ENCODE results near the gene WDR45. TPM values are rescaled to one million over a fixed set of nuclear protein-coding genes. Genes with fewer than 3 reads are reported as not detected.

The WDR45 gene
- total and polyA plus RNA-seq, 2 of the 13 experiments (the other 11 are each of a cell fraction or from before 2014, with no cell fraction given): 16.4 to 65.5 TPM

DNA sequence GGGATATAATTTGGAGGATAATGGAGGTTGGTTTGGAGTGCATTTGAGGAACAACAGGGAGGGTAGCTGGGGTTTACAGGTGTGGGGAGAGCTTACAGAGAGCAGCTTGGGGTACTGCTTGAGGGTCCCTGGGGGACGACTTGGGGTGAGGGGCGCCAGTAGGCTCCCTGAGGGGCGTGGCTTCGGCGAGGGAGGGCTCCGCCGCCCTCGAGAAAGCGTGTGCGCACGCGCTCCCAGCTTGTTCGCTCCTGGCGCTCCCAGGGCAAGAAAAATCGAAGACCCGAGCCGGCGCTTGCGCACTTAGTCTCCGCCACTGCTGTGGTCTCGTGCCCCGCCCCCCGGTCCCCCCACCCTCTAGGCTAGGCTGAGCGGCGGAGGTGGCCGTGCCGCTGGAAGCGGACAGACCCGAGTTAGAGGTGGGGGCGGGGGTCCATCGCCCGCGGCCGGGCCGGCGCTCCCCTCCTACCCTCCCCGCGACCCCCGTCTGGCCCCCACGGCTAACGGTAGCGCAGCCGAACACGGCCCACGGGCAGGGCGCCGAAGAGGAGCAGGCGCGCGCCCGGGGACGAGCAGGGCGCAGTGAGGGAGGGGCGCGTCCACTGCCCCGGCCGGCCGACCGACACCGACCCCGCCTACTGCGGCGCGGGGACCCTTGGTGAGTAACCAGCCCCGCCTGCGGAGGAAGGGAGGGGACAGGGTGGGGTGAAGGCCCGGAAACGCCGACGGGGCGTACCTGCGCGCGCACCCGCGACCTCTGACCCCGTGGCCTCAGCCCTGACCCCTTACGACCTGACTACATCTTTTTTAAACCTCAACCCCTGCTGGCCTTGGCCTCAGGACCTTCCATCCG lies 26.2 kb downstream of the WDR45 start (continued):
- TF ChIP-seq, protein P1, sequence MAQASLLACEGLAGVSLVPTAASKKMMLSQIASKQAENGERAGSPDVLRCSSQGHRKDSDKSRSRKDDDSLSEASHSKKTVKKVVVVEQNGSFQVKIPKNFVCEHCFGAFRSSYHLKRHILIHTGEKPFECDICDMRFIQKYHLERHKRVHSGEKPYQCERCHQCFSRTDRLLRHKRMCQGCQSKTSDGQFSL (CRISPR knock-in tag; IDR thresholded peaks at IDR 0.05): no peak
- no peak for TF ChIP-seq HMG20B (CRISPR knock-in tag; conservative IDR thresholded peaks at IDR 0.05)
- peak; percentile 96 for TF ChIP-seq NR2C2 (CRISPR knock-in tag; IDR thresholded peaks at IDR 0.05; ENCODE audit: borderline replicate concordance)
- TF ChIP-seq, protein P2, sequence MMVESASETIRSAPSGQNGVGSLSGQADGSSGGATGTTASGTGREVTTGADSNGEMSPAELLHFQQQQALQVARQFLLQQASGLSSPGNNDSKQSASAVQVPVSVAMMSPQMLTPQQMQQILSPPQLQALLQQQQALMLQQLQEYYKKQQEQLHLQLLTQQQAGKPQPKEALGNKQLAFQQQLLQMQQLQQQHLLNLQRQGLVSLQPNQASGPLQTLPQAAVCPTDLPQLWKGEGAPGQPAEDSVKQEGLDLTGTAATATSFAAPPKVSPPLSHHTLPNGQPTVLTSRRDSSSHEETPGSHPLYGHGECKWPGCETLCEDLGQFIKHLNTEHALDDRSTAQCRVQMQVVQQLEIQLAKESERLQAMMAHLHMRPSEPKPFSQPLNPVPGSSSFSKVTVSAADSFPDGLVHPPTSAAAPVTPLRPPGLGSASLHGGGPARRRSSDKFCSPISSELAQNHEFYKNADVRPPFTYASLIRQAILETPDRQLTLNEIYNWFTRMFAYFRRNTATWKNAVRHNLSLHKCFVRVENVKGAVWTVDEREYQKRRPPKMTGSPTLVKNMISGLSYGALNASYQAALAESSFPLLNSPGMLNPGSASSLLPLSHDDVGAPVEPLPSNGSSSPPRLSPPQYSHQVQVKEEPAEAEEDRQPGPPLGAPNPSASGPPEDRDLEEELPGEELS (CRISPR knock-in tag; IDR thresholded peaks at IDR 0.05): no peak
- TF ChIP-seq BHLHE40 (IDR thresholded peaks at IDR 0.05; ENCODE audit: low read length): no peak
- TF ChIP-seq, protein P3, sequence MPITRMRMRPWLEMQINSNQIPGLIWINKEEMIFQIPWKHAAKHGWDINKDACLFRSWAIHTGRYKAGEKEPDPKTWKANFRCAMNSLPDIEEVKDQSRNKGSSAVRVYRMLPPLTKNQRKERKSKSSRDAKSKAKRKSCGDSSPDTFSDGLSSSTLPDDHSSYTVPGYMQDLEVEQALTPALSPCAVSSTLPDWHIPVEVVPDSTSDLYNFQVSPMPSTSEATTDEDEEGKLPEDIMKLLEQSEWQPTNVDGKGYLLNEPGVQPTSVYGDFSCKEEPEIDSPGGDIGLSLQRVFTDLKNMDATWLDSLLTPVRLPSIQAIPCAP (CRISPR knock-in tag; IDR thresholded peaks at IDR 0.05; ENCODE audit: low read depth): no peak
- TF ChIP-seq ZNF788 (CRISPR knock-in tag; IDR thresholded peaks at IDR 0.05; ENCODE audit: borderline replicate concordance): no peak
- TF ChIP-seq, protein P4, sequence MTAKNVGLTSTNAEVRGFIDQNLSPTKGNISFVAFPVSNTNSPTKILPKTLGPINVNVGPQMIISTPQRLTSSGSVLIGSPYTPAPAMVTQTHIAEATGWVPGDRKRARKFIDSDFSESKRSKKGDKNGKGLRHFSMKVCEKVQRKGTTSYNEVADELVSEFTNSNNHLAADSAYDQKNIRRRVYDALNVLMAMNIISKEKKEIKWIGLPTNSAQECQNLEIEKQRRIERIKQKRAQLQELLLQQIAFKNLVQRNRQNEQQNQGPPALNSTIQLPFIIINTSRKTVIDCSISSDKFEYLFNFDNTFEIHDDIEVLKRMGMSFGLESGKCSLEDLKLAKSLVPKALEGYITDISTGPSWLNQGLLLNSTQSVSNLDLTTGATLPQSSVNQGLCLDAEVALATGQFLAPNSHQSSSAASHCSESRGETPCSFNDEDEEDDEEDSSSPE (CRISPR knock-in tag; IDR thresholded peaks at IDR 0.05): peak; percentile 65
- peak; percentile 27; the same call in 1 of the 2 replicates for TF ChIP-seq ZMYM4 (CRISPR knock-in tag; IDR thresholded peaks at IDR 0.05)
- TF ChIP-seq, protein P5, sequence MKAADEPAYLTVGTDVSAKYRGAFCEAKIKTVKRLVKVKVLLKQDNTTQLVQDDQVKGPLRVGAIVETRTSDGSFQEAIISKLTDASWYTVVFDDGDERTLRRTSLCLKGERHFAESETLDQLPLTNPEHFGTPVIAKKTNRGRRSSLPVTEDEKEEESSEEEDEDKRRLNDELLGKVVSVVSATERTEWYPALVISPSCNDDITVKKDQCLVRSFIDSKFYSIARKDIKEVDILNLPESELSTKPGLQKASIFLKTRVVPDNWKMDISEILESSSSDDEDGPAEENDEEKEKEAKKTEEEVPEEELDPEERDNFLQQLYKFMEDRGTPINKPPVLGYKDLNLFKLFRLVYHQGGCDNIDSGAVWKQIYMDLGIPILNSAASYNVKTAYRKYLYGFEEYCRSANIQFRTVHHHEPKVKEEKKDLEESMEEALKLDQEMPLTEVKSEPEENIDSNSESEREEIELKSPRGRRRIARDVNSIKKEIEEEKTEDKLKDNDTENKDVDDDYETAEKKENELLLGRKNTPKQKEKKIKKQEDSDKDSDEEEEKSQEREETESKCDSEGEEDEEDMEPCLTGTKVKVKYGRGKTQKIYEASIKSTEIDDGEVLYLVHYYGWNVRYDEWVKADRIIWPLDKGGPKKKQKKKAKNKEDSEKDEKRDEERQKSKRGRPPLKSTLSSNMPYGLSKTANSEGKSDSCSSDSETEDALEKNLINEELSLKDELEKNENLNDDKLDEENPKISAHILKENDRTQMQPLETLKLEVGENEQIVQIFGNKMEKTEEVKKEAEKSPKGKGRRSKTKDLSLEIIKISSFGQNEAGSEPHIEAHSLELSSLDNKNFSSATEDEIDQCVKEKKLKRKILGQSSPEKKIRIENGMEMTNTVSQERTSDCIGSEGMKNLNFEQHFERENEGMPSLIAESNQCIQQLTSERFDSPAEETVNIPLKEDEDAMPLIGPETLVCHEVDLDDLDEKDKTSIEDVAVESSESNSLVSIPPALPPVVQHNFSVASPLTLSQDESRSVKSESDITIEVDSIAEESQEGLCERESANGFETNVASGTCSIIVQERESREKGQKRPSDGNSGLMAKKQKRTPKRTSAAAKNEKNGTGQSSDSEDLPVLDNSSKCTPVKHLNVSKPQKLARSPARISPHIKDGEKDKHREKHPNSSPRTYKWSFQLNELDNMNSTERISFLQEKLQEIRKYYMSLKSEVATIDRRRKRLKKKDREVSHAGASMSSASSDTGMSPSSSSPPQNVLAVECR (CRISPR knock-in tag; IDR thresholded peaks at IDR 0.05; ENCODE audit: borderline replicate concordance): peak; percentile 49; the same call in 1 of the 2 replicates
- no peak for TF ChIP-seq ZNF674 (CRISPR knock-in tag; IDR thresholded peaks at IDR 0.05; ENCODE audit: low read depth)
- no peak for TF ChIP-seq GTF3A (CRISPR knock-in tag; conservative IDR thresholded peaks at IDR 0.05)
- TF ChIP-seq, protein P6, sequence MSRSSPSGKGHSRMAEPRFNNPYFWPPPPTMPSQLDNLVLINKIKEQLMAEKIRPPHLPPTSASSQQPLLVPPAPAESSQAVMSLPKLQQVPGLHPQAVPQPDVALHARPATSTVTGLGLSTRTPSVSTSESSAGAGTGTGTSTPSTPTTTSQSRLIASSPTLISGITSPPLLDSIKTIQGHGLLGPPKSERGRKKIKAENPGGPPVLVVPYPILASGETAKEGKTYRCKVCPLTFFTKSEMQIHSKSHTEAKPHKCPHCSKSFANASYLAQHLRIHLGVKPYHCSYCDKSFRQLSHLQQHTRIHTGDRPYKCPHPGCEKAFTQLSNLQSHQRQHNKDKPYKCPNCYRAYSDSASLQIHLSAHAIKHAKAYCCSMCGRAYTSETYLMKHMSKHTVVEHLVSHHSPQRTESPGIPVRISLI (CRISPR knock-in tag; IDR thresholded peaks at IDR 0.05; ENCODE audit: borderline replicate concordance): no peak
- TF ChIP-seq HMGA1 (CRISPR knock-in tag; conservative IDR thresholded peaks at IDR 0.05): no peak
- TF ChIP-seq ZFYVE20 (CRISPR knock-in tag; IDR thresholded peaks at IDR 0.05; ENCODE audit: borderline replicate concordance, low read depth): no peak
- TF ChIP-seq KMT2B (CRISPR knock-in tag; IDR thresholded peaks at IDR 0.05): no peak
- no peak for TF ChIP-seq DPF2 (CRISPR knock-in tag; IDR thresholded peaks at IDR 0.05; ENCODE audit: borderline replicate concordance, low read depth)
- TF ChIP-seq THAP11 (CRISPR knock-in tag; IDR thresholded peaks at IDR 0.05): peak; percentile 38; the same call in 1 of the 2 replicates
